ENCODE measurements around the gene DHRS2.

Gene DHRS2

DNA sequence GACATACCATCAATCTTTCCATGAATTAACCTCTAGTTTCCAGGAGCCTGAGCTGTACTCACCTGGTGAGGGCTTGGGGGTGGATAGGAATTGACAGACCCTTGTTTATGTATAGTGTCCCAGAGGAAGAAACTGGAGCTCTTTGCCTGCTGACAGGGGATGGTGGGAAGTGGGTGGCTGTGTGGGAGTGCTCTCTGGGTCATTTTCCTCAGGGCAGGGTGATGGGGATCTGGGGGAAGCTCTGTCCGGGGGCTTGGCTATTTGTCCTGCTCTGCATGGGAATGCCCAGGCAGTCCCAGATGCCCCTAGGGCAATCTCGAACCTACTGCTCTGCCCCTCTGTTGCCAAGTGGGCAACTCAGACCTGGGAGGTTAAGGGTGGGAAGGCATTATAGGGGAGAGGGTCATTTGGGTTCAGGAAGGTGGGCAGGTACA, 21.8 kb upstream of the DHRS2 start:
- TF ChIP-seq, protein P1, sequence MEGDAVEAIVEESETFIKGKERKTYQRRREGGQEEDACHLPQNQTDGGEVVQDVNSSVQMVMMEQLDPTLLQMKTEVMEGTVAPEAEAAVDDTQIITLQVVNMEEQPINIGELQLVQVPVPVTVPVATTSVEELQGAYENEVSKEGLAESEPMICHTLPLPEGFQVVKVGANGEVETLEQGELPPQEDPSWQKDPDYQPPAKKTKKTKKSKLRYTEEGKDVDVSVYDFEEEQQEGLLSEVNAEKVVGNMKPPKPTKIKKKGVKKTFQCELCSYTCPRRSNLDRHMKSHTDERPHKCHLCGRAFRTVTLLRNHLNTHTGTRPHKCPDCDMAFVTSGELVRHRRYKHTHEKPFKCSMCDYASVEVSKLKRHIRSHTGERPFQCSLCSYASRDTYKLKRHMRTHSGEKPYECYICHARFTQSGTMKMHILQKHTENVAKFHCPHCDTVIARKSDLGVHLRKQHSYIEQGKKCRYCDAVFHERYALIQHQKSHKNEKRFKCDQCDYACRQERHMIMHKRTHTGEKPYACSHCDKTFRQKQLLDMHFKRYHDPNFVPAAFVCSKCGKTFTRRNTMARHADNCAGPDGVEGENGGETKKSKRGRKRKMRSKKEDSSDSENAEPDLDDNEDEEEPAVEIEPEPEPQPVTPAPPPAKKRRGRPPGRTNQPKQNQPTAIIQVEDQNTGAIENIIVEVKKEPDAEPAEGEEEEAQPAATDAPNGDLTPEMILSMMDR (IDR thresholded peaks at IDR 0.05; ENCODE audit: insufficient read depth, low read length, poor library complexity, severe bottlenecking) = no peak
- Histone ChIP-seq H3K36me3 (ENCODE audit: control insufficient read depth, insufficient read depth, low read length) (no peaks in the 10 kb centered on the region), H3K27me3 (replicated peaks; ENCODE audit: control insufficient read depth, insufficient read depth, low read length) (no peaks in the 10 kb centered on the region), H3K4me3 (replicated peaks; ENCODE audit: low read depth, low read length) (no peak overlapping the region)
- DNase-seq (ENCODE audit: extremely low read depth, insufficient read length) = no peak

DNA sequence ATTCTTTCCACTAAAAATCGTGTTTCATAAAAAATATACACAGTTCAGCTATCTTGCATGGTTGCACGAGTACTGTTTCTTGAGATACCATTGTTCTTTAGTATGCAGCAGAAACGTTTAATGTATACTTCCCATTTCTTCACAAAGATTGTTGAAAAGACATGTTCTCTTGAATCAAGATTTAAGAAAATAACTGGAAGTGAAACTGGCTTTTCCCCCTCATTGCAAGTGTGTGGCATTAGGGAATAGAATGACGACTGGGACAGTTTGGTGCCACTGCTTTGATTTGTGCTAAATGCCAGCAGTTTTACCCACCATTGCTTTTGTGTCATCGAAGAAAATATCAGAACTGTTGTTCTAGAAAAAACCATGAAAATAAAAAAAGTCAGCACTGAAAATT, 20.3 kb upstream of the DHRS2 start:
- H3K27me3 ChIP-seq (replicated peaks; ENCODE audit: control insufficient read depth, insufficient read depth, low read length) = no peaks in the 10 kb centered on the region
- no peak for DNase-seq (ENCODE audit: extremely low read depth, insufficient read length)

DNA sequence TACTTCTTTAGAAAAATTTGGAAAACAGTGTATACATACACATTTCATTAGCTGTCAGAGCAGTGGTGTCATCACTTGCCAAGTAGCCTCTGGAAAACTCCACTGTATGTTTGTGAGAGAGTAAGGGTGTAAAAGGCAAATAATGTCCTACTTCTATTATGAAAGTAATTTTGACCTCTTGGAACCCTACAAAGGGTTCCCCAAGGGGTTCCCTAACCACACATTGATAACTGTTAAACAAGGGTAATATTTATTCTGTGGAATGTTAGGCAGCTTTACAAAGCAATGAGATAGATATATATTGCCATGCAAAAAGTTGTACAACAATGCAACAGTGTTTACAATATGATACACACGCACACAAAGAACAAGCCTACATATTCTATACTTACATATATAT, 18.6 kb upstream of the DHRS2 start:
- no peak overlapping the region for H3K4me3 ChIP-seq (replicated peaks; ENCODE audit: low read depth, low read length)
- DNase-seq (ENCODE audit: extremely low read depth, insufficient read length) = no peak
- no peaks in the 10 kb centered on the region for H3K27me3 ChIP-seq (replicated peaks; ENCODE audit: control insufficient read depth, insufficient read depth, low read length)
- H3K36me3 ChIP-seq (ENCODE audit: control insufficient read depth, insufficient read depth, low read length) = no peaks in the 10 kb centered on the region
- TF ChIP-seq, protein P1 (IDR thresholded peaks at IDR 0.05; ENCODE audit: insufficient read depth, low read length, poor library complexity, severe bottlenecking) = no peak

More for the DNA sequence above, 20.3 kb upstream of the DHRS2 start:
- H3K36me3 ChIP-seq (ENCODE audit: control insufficient read depth, insufficient read depth, low read length) = no peaks in the 10 kb centered on the region
- TF ChIP-seq, protein P1 (IDR thresholded peaks at IDR 0.05; ENCODE audit: insufficient read depth, low read length, poor library complexity, severe bottlenecking) = no peak
- no peak overlapping the region for H3K4me3 ChIP-seq (replicated peaks; ENCODE audit: low read depth, low read length)

DNA sequence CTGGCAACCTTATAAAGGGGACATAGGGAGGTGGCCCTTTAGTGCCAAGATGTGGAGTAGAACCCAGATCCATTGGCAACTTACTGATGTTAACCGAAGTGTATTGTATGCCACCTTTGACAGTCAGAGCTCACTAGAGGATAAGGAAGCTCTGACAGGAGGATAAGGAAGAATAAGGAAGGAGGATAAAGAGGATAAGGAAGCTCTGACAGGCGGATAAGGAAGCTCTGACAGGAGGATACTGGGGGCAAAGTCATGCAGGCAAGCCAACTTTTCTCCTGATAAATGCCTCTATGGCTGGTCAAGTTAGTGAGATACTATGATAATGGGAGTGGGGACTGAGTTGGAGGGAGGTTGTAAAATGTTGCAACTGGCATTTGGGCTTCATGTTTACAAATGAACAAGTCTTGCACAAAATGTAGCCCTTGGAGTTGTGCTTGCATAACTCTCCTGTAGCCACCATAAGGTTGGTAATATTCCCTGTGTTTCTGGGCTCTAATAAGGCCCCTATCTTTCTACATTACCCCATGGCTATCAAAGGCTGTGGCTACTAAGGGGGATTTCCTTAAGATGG, 17.7 kb upstream of the DHRS2 start:
- Histone ChIP-seq H3K27me3 (replicated peaks; ENCODE audit: control insufficient read depth, insufficient read depth, low read length) (no peaks in the 10 kb centered on the region), H3K36me3 (ENCODE audit: control insufficient read depth, insufficient read depth, low read length) (no peaks in the 10 kb centered on the region), H3K4me3 (replicated peaks; ENCODE audit: low read depth, low read length) (no peak overlapping the region)
- TF ChIP-seq, protein P1 (IDR thresholded peaks at IDR 0.05; ENCODE audit: insufficient read depth, low read length, poor library complexity, severe bottlenecking) = no peak
- DNase-seq (ENCODE audit: extremely low read depth, insufficient read length) = no peak

DNA sequence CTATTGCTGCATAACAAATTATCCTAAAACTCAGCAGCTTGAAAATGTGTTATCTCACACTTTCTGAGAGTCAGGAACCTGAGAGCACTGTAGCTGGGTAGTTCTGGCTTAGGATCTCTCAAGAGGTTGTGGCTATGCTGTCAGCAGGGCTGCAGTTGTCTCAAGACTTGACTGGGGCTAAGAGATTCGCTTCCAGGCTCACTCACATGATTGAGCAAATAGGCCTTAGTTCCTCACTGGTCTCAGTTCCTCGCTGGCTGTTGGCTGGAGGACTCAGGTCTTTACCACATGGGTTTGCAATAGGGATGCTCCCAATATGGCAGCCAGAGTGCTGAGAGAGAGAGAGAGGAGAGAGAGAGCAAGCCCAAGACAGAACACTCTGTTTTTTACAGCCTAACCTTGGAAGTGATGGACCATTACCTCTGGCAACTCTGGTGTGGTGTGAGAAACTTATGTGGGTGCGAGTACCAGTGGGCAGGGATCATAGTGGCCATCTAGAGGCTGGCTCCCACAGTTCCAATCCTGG, 15.9 kb upstream of the DHRS2 start:
- no peaks in the 10 kb centered on the region for H3K27me3 ChIP-seq (replicated peaks; ENCODE audit: control insufficient read depth, insufficient read depth, low read length)
- TF ChIP-seq, protein P1 (IDR thresholded peaks at IDR 0.05; ENCODE audit: insufficient read depth, low read length, poor library complexity, severe bottlenecking) = no peak
- H3K4me3 ChIP-seq (replicated peaks; ENCODE audit: low read depth, low read length) = no peak overlapping the region
- H3K36me3 ChIP-seq (ENCODE audit: control insufficient read depth, insufficient read depth, low read length) = no peaks in the 10 kb centered on the region
- no peak for DNase-seq (ENCODE audit: extremely low read depth, insufficient read length)

All from GM06990 (cell line).